GM18498 (cell line): Measurements from ENCODE around the gene OR8D1.
"Not testable (repeated sequence)": the region's sequence is repeated elsewhere in the genome, so short reads cannot be mapped to it uniquely, and the experiment has no call there.

ENCODE experiments used
- ATAC-seq: cut with Tn5 transposase; IDR thresholded peaks from one replicate; pipeline ENCODE4 v1.9.1; 2021; ENCODE audit warnings: mild to moderate bottlenecking, moderate library complexity; ENCODE audit not compliant: unreplicated experiment

Gene OR8D1

GRCh38 chr11:124294687-124295086 lies 19.1 kb downstream of the OR8D1 start:
- ATAC-seq: no peak

GRCh38 chr11:124285610-124286344 lies 28.0 kb downstream of the OR8D1 start:
- ATAC-seq: no peak

DNA sequence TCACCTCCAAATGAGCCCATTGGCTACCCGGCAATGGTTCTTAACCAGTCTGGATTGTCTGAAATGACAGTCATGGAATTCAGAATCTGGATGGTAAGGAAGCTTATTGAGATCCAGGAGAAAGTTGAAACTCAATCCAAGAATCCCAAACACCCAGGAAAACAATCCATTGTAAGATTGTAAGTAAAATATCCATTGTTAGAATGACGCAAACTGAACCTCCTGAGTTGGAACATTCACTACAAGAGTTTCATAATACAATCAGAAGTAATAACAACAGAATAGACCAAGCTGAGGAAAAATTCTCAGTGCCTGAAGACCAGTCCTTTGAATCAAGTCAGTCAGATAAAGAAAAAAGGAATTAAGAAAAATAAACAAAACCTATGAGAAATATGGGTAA lies 35.5 kb downstream of the OR8D1 start:
- no peak for ATAC-seq

- ATAC-seq: no peak
Measured at GRCh38 chr11:124277804-124278203, 35.9 kb downstream of the OR8D1 start.

DNA sequence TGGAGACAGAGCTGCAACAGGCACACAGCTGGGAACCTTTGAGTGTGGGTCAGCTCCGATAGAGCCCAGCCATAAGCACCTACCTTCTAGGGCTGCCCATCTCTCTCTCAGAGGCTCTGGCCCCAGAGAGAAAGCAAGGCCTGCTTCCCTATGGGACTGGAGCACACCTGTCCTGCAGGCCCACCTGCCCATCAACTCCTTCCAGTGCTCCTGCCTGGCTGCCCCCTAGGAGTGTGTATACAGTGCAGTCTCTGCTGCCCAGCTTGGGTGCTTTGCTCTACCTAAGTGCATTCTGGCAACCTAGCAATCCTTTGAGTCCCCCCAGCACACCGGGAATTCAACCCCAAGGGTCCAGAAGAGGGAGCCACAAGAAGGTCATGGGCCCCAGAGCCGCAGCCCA lies 36.5 kb downstream of the OR8D1 start:
- no peak for ATAC-seq

- no peak for ATAC-seq
Measured at GRCh38 chr11:124276081-124276480, 37.7 kb downstream of the OR8D1 start.

- no peak for ATAC-seq
Measured at GRCh38 chr11:124274000-124274399, 39.7 kb downstream of the OR8D1 start.

DNA sequence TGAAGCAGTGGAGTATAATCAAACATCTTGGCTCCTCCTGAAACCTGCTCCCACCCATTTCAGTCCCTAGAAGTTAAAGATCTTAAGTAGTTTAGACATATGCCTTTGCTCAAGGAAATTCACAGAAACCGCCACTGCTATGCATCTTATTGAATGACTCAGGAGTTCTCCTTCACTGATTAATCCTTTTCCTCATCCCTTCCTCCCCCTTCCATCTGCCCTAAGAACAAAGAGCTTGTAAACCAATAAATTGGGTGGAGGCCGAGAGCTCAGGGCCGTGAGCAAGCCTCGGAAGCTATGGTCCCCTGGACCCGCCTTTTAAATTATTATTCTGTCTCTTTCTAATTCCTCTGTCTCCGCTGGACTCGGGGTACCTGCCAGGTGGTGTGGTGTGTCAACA lies 42.9 kb downstream of the OR8D1 start:
- ATAC-seq: not testable (repeated sequence)

GRCh38 chr11:124265041-124265440 lies 48.7 kb downstream of the OR8D1 start:
- not testable (repeated sequence) for ATAC-seq

DNA sequence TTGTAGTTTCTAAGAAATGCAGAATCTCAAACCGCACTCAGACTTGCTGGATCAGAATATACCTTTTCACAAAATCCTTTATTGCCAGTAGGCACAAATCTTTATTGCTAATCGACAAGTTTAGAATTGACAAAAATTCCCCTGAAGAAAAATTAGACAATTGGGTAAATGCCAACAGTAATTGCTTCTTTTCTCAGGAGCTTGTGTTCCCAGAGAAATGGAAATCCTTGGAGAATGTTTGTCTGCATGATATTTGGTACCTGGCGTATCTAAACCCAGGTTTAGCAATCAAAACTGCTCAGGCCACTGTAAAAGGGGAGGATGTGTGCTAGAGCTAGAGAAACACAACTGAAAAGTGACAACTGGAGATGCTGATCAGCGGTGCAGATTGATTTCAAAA lies 57.7 kb downstream of the OR8D1 start, which contains the start of gene OR8G5:
OR8G5 (plus strand) TSS at position 301 of the 400 bp plus-strand sequence. CDS start 8,556 bp downstream, outside the sequence.
- no peak for ATAC-seq
